AG04449 (cell line): ENCODE results near the gene SRPK3.

Source experiments
- CTCF ChIA-PET: fragments of 350-600 bp; formaldehyde crosslinking; extraction: SDS; loops from one replicate; lab custom pipeline; 2021; ENCODE audit warnings: antibody characterized with exemption; lab: Yijun Ruan, JAX
- POLR2A ChIA-PET: fragments of 400-600, 350-600 bp; formaldehyde crosslinking; extraction: SDS; loops from one replicate; lab custom pipeline; 2020; ENCODE audit warnings: antibody characterized with exemption, inconsistent platforms; lab: Yijun Ruan, JAX
- DNase-seq: peaks from one replicate; pipeline ENCODE4 v3.0.0-alpha.2; 2010; ENCODE audit warnings: low read depth, low spot score
- H3K4me3 ChIP-seq: 2 replicates; pipeline ENCODE4 v1.5.1; 2011; ENCODE audit warnings: low read depth, mild to moderate bottlenecking, control low read depth, low read length
- CTCF ChIP-seq: IDR thresholded peaks from one replicate; pipeline ENCODE4 v1.5.1; 2011; ENCODE audit warnings: mild to moderate bottlenecking, moderate library complexity, low read length, control low read depth, inconsistent platforms; ENCODE audit not compliant: insufficient read depth; ENCODE audit errors: missing control alignments

Gene SRPK3

DNA sequence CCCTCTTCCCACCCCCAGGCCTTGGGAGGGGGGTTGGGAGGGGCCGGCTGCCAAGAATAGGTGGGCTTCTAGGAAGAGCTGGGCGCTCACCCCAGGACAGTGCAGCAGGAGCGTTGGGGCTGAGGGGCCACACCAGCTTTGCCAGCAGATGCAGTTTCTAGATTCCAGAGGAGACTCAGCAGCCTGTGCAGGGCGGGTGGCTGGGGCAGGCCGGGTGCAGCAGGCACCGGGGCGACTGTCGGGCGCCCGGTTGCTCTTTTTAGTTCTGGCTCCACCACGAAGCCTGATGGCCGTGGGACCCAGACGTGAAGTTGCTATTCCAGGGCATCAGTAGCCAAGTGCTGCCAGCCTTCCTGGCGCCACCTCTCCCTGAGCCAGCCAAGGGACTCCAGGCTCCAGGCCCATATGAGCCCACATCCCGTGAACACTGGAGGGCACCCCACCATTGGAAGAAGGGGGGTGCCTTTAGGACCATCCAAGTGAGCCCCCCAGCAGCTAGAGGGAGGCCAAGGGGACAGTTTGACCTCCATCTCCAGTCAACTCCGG, 19.4 kb downstream of the SRPK3 start:
- no peak overlapping the region for H3K4me3 ChIP-seq
- CTCF ChIA-PET, result interaction anchor here (1.1 kb wide), 1 partner anchor 34 kb away, joined by 3 read pairs; no protein-coding TSS in a partner anchor
- TF ChIP-seq CTCF, result no peak
- no peak for DNase-seq
- POLR2A ChIA-PET, result interaction anchor here (1.0 kb wide), 1 partner anchor 128 kb away, joined by 3 read pairs; no protein-coding TSS in a partner anchor

DNA sequence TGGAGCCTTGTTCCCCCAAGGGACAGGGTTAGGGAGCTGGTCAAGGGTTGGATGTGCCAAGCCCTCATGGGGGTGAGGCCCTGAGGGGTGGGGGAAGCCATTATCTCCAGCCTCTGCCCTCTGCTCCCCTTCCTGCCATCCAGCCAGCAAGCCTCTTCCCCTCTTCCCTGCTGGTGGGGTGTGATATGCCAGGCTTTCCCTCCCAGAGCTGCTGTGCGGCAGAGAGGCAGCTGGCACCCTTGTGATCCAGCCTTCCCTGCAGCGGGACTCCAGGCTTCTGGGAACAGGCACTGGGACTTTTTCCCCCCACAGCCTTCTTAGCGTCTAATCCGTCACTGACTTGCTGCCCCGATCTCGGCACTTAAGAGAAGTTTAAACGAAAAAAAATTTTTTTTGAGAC, 19.9 kb downstream of the SRPK3 start:
- POLR2A ChIA-PET, result interaction anchor here (1.0 kb wide), 1 partner anchor 127 kb away, joined by 3 read pairs; no protein-coding TSS in a partner anchor
- no peak overlapping the region for H3K4me3 ChIP-seq
- no peak for TF ChIP-seq CTCF
- no peak for DNase-seq
- CTCF ChIA-PET, result interaction anchor here (1.1 kb wide), 1 partner anchor 35 kb away, joined by 3 read pairs; no protein-coding TSS in a partner anchor

DNA sequence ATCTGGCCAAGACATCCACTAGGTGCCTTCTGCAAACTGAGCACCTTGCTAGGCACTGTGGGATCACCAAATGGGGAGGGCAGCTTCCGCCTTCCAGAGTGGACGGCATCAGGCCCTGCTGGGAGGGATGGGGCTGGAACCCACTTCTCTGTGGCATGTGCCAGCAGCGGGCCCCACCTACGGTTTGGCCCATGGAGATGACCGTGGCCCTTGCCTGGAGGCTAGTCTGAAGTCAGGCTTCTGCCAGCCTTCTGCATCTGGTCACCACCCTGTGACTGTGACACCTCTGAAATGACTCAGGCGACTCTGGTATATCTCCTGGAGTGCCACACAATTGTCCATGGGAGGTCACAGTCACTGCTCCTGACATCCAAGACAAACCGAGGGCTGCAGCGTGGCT, 20.8 kb downstream of the SRPK3 start:
- no peak for DNase-seq
- no peak for TF ChIP-seq CTCF
- CTCF ChIA-PET, result no interaction called here
- no peak overlapping the region for H3K4me3 ChIP-seq
- POLR2A ChIA-PET, result no interaction called here

- no peak for TF ChIP-seq CTCF
- CTCF ChIA-PET, result no interaction called here
- POLR2A ChIA-PET, result interaction anchor here (1.7 kb wide), 1 partner anchor 8 kb away, joined by 8 read pairs; the partner anchor contains the start of genes IDH3G and SSR4
- DNase-seq, result no peak
- H3K4me3 ChIP-seq, result no peak overlapping the region
These were observed 21.7 kb downstream of the SRPK3 start for GRCh38 chrX:153802513-153803045.

- CTCF ChIA-PET, result no interaction called here
- POLR2A ChIA-PET, result interaction anchor here (1.2 to 1.7 kb wide), 2 partner anchors 9 kb away, joined by 5 to 8 read pairs; partner anchors contain the start of genes IDH3G and SSR4
- no peak for DNase-seq
These were observed 22.6 kb downstream of the SRPK3 start for GRCh38 chrX:153803211-153804099.

More at GRCh38 chrX:153803211-153804099, 22.6 kb downstream of the SRPK3 start:
- no peak overlapping the region for H3K4me3 ChIP-seq
- TF ChIP-seq CTCF, result no peak
